Astrocyte (in vitro differentiated cells and primary cell): ENCODE results near the gene KBTBD4.

Experiments used
- CTCF ChIP-seq: IDR thresholded peaks from 2 replicates; pipeline ENCODE4 v1.5.1; 2011; ENCODE audit warnings: low read depth, mild to moderate bottlenecking, inconsistent platforms, low read length, moderate library complexity; ENCODE audit not compliant: insufficient read depth
- EZH2 ChIP-seq: IDR thresholded peaks from 2 replicates; pipeline ENCODE4 v1.6.1; 2012; ENCODE audit warnings: mild to moderate bottlenecking, low read length, inconsistent platforms; ENCODE audit not compliant: insufficient read depth

- TF ChIP-seq CTCF (no peak), EZH2 (no peak)
These were observed 49.3 kb upstream of the KBTBD4 start for GRCh38 chr11:47628026-47628425.
